NK-92 treated with Interleukin-12 subunit alpha and Interleukin-12 subunit beta, amount 100 ng/mL, for 24 hours (cell line): ENCODE results near the gene IL17RB.

Source experiments
- DNase-seq: peaks from one replicate; lab custom pipeline; 2025; lab: John Stamatoyannopoulos, UW

IL17RB gene

DNA sequence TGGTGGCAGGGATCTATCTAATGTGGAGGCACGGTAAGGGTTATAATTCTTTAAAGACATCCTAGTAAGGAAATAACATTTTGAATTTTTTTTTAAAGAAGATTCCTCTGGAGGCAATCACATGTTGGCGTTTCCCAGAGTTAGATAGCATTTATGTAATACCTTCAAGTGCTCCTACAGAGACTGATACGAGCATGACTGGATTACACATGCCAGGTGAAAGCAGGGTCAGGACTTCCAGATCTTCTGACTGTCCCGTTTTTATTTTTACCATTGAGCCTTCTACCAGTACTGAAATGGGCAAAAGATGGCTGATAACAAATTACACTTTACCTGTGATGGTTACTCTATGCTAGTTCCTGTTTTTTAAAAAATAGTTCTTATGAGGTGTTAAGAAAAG lies 13.8 kb downstream of the IL17RB start:
- no peak for DNase-seq

DNA sequence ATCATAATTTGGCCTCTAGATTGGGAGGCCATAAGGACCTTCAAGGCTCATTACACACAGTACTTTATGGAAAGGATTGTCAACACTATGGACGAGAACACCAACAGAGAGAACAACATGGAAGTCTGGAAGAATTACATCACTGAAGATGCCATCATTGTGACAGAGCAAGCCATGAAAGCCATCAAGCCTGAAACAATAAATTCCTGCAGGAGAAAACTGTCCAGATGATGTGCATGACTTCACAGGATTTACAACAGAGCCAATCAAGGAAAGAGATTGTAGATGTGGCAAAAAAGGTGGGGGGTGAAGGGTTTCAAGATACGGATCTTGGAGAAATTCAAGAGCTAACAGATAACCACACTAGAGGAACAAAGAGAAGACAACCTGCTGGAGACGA lies 15.9 kb downstream of the IL17RB start:
- DNase-seq = no peak

GRCh38 chr3:53863145-53863544 lies 16.8 kb downstream of the IL17RB start:
- DNase-seq = no peak

DNA sequence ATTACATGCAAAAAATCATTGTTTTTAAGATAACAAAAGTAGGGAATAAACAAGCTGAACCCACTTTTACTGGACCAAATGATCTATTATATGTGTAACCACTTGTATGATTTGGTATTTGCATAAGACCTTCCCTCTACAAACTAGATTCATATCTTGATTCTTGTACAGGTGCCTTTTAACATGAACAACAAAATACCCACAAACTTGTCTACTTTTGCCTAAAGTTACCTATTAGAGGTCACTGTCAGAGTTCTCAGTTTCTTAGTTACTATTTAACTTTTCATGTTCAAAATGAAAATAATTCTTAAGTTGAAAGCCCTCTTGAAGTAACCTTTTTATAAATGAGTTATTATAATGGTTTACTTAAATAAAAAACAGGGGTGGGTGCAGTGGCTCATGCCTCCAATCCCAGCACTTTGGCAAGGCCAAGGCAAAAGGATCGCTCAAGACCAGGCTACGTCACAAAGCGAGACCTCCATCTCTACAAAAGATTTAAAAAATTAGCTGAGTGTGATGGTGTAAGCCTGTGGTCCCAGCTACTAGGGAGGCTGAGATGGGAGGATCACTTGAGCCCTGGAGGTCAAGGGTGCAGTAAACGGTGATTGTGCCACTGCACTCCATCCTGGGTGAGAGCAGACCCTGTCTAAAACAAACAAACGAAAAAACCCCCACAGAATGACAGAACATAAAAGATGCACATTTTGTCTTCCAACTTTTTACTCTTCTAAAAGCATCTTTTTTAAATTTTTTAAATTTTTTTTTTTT lies 19.5 kb downstream of the IL17RB start:
- no peak for DNase-seq

DNA sequence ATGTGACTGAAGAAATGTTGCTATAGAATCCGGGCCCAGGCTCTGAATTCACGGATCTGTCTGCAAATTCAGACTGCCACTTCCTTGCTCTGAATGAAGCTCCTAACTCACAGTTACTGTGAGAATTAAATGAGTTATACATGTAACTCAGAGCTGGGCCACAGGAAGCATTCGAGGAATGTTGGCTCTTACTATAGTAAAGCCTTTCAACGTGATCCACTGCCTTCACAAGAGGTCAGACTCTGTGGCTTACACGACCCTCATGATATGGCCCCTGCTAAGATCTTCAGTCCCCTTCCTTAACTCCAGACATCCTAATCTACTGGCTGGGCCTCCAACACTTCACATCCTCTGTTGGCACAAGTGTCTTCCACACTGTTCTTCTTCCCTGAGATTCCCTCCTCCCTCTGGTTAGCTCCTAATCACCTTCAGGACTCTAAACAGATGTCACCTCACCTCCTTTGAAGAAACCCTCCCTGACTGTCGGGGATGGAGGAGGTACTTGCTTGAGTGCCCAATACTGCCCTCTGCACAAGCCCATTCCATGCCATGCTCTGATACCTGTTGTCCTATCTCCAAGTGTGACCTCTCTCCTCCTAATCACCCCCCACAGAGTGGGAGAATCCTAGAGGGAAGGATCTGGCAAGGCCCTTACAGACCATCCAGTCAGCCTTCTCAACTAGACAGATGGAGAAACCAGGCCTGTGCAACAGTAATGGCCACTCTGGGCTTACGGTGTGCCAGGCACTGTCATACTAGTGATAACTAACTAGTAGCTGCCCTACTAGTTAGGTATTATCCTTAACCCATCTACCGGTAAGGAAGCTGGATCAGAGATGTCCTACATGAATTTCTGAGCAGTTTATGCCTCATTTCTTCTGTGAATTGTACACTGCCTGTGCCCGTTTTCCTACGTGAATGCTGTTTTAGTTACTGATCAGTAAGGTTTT lies 34.3 kb downstream of the IL17RB start:
- DNase-seq = no peak

GRCh38 chr3:53881691-53882593 lies 35.6 kb downstream of the IL17RB start, which contains the start of gene ACTR8:
TSS of gene ACTR8 (minus strand) at chr3:53882152. CDS start at chr3:53882101, 51 bp downstream.
- DNase-seq = peak; percentile 76

DNA sequence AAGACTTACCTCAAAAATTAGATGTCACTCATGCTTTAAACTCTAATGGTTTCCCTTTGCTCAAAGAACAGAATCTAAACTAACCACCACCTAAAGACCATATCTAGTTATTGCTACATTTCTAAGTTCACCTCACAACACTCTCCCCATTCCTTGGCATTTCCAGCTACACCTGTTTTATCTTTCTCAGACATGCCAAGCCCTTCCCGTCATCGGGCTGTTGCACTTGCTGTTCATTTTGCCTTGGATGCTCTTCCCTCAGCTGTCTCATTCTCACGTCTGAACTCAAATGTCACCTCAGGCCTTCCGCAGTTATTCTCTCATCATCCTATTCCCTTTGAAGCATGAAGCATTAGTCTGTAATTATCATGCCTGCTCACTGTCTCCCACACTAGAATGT lies 36.6 kb downstream of the IL17RB start:
- no peak for DNase-seq

DNA sequence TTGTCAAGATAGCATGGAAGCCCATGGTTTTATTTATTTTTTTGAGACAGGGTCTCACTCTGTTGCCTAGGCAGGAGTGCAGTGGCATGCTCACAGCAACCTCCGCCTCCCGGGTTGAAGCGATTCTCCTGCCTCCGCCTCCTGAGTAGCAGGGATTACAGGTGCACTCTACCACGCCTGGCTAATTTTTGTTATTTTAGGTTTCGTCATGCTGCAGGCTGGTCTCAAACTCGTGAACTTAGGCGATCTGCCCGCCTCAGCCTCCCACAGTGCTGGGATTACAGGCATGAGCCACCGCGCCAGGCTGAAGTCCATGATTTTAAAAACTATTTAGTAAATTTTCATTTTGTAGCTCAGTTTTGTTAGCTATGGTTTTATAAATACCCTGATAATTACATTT lies 38.3 kb downstream of the IL17RB start:
- DNase-seq = no peak

DNA sequence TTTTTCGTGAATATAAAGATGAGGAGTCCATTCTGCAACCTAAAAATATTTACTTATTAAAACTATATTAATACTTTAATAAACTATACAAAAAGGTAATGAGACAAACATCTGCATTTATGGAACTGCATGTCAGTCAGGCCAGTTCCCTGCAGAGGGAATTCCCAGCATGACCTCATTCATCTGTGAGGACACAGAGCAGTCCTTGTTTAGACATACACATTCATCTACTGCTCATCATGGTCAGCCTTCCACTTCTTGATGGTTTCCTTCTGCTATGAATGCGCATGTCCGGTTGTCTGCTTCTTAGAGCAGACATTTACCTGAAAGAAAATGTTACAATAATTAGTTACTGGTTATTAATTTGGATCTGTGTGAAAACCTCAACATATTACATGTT lies 38.9 kb downstream of the IL17RB start:
- no peak for DNase-seq

- DNase-seq = no peak
Observed at GRCh38 chr3:53887446-53887845, 41.1 kb downstream of the IL17RB start.

- no peak for DNase-seq
Observed at GRCh38 chr3:53888232-53888631, 41.9 kb downstream of the IL17RB start.

GRCh38 chr3:53890726-53891475 lies 44.5 kb downstream of the IL17RB start:
- no peak for DNase-seq

GRCh38 chr3:53891497-53892285 lies 45.3 kb downstream of the IL17RB start, which contains the start of gene SELENOK:
TSS of gene SELENOK (minus strand) at chr3:53891859.
- DNase-seq = peak; percentile 94

DNA sequence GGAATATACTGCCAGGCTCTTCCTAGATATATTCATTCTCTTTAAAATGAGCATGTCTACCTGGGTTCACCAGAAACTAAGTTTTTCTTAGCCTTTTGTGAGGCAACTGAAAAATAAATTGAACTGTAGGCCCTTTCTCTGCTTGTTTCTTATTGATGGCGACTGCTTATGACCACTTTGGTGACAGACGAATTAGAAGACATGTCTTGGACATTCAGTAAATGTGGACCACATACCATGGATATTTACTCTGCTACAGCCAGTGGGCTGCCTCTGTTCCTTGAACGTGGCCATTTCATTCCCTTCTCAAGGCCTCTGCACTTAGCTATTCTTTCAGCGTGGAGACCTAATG lies 45.9 kb downstream of the IL17RB start:
- no peak for DNase-seq

DNA sequence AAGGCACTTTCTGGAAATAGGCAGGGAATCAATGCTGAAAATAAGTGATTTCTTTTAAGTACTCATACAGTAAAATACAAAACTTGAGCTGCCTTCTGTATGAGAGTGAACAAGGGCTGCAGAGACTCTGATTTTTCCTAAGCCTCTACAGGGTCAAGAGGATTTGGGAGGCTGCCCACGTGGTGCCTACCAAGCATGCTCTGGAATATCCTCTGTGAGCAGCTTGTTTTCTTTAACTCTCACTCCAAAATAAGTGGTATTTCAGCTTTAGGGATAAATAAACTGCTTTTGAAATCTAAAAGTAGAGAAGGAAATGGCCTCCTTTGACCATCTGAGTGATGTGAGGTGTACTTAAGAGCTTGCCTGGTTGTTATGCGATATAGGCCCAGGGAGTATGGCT lies 53.4 kb downstream of the IL17RB start:
- DNase-seq = no peak

DNA sequence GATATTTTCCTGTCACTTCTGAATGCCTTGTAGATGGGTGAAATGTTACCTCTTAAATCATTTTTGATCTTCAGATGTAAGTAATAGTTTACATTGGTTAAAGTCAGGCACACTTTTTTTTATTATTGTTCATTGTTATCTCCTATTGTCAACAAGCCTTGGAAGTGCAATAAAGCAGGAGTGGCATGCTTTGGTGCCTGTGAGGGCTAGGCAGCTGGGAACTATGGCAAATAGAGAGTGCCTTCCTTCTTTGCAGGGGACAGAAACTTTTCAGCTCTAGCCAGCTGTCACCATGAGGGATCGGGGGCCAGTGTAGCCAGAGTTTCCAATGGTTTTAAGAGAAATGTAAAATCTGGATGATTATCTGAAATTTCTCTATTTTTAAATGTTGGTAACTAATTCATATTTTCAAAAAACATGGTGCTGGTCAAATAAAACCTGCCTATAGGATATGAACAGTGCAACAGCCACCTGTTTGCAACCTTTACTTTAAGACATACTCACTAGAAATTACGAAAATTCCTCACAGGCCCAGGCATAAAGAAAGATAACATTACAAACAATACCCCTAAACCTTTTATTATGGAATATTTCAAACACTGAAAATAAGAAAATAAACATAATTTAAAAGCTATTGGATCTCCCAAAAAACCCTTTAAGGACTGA lies 54.4 kb downstream of the IL17RB start:
- no peak for DNase-seq

- no peak for DNase-seq
Observed at GRCh38 chr3:53902067-53902466, 55.7 kb downstream of the IL17RB start.

DNA sequence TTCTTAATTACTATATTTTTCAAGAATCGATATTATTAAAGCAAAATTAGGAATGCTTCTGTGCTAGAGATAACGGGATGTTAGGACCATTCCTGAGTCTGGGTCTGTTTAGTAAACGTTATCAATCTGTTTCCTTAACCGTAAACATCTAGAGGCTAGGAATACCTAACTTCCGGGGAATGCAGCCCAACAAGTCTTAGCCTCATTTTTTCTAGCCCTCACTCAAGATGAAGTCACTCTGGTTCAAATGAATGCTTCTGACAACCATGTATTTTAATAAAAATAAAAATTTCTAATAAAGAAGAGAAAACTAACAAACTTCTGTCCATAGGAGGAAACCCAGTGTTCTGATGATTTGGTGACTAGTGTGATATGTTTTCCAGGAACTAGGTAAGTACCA lies 56.3 kb downstream of the IL17RB start:
- DNase-seq = no peak

- no peak for DNase-seq
Observed at GRCh38 chr3:53913401-53913800, 67.0 kb downstream of the IL17RB start.
